ENCODE measurements around the gene CHPF.
A peak's percentile ranks its signal among the peaks of the same experiment; 100 is the strongest.

CHPF gene

DNA sequence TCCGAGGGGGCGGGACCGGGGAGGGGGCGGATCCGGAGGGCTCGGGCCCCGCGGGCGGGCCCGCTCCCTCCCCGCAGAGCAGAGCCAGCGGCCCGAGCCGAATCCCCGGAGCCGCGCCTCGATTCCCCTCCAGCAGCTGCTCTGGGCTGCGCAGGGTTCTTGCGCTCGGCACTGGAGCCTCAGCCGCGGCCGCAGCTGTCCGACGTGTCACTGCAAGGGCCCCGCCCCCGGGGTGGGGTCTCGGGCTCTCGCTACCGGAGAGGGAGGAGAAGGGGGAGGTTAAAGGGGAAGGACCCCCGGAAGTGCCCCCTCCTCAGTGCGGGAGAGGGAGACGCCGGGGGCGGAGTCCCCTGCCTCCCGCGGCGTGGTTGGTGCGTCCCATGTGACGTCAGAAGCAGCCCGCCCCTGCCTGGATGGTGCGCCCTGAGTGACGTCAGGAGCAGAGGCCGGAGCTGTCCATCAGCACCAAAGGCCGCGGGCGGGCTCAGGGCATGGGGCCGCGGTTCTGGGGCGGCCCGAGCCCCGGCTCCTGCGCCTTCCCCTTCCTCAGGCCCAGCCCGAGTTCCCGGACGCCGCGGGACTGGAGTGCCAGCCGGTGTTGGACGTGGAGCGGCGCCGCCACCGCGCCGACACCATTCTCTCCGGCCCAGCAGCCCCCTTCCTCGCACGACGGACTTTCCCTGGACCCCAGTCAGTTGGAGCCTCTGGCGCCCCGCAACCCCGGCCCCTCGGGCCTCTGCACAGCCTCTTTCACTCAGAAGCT is at the start of gene CHPF, which contains the start of gene TMEM198 (continued):
- TF ChIP-seq ZNF518A (tag by site-specific recombination; conservative IDR thresholded peaks at IDR 0.05; ENCODE audit: low read depth) (0 out of 2 replicates have a peak, but pooled peaks have one; percentile 36), SETDB1 (IDR thresholded peaks at IDR 0.05; ENCODE audit: insufficient read length, low read length) (no peak), ZNF114 (tag by site-specific recombination; IDR thresholded peaks at IDR 0.05) (no peak), ZNF426 (tag by site-specific recombination; IDR thresholded peaks at IDR 0.05) (no peak), ZNF48 (tag by site-specific recombination; IDR thresholded peaks at IDR 0.05) (no peak), ZNF37A (tag by site-specific recombination; IDR thresholded peaks at IDR 0.05) (no peak), ZNF792 (tag by site-specific recombination; IDR thresholded peaks at IDR 0.05) (no peak), GLI4 (tag by site-specific recombination; IDR thresholded peaks at IDR 0.05) (no peak), ZNF585B (tag by site-specific recombination; IDR thresholded peaks at IDR 0.05) (no peak), OVOL3 (tag by site-specific recombination; IDR thresholded peaks at IDR 0.05) (no peak), ZNF138 (tag by site-specific recombination; IDR thresholded peaks at IDR 0.05; ENCODE audit: borderline replicate concordance) (no peak), ZNF146 (tag by site-specific recombination; IDR thresholded peaks at IDR 0.05) (no peak), ZSCAN4 (tag by site-specific recombination; IDR thresholded peaks at IDR 0.05) (no peak), ZNF248 (tag by site-specific recombination; IDR thresholded peaks at IDR 0.05) (no peak), ZFP69B (tag by site-specific recombination; IDR thresholded peaks at IDR 0.05) (0 out of 2 replicates have a peak, but pooled peaks have one; percentile 22), BCL11B (tag by site-specific recombination; IDR thresholded peaks at IDR 0.05; ENCODE audit: low read depth) (peak; percentile 84; the same call in 1 of the 2 replicates), REST (tag by site-specific recombination; IDR thresholded peaks at IDR 0.05) (peak; percentile 98), ZNF324 (tag by site-specific recombination; IDR thresholded peaks at IDR 0.05) (peak; percentile 32; the same call in 1 of the 2 replicates), ZNF341 (tag by site-specific recombination; IDR thresholded peaks at IDR 0.05; ENCODE audit: low read depth) (no peak), ZNF664 (tag by site-specific recombination; IDR thresholded peaks at IDR 0.05) (no peak), ZNF629 (tag by site-specific recombination; IDR thresholded peaks at IDR 0.05) (peak; percentile 99), SP2 (tag by site-specific recombination; IDR thresholded peaks at IDR 0.05) (peak; percentile 91)
- TF ChIP-seq, protein P1, sequence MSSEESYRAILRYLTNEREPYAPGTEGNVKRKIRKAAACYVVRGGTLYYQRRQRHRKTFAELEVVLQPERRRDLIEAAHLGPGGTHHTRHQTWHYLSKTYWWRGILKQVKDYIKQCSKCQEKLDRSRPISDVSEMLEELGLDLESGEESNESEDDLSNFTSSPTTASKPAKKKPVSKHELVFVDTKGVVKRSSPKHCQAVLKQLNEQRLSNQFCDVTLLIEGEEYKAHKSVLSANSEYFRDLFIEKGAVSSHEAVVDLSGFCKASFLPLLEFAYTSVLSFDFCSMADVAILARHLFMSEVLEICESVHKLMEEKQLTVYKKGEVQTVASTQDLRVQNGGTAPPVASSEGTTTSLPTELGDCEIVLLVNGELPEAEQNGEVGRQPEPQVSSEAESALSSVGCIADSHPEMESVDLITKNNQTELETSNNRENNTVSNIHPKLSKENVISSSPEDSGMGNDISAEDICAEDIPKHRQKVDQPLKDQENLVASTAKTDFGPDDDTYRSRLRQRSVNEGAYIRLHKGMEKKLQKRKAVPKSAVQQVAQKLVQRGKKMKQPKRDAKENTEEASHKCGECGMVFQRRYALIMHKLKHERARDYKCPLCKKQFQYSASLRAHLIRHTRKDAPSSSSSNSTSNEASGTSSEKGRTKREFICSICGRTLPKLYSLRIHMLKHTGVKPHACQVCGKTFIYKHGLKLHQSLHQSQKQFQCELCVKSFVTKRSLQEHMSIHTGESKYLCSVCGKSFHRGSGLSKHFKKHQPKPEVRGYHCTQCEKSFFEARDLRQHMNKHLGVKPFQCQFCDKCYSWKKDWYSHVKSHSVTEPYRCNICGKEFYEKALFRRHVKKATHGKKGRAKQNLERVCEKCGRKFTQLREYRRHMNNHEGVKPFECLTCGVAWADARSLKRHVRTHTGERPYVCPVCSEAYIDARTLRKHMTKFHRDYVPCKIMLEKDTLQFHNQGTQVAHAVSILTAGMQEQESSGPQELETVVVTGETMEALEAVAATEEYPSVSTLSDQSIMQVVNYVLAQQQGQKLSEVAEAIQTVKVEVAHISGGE (tag by site-specific recombination; conservative IDR thresholded peaks at IDR 0.05; ENCODE audit: low read depth): peak; percentile 96
- TF ChIP-seq, protein P2, sequence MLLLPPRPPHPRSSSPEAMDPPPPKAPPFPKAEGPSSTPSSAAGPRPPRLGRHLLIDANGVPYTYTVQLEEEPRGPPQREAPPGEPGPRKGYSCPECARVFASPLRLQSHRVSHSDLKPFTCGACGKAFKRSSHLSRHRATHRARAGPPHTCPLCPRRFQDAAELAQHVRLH (tag by site-specific recombination; IDR thresholded peaks at IDR 0.05): no peak
- TF ChIP-seq, protein P3, sequence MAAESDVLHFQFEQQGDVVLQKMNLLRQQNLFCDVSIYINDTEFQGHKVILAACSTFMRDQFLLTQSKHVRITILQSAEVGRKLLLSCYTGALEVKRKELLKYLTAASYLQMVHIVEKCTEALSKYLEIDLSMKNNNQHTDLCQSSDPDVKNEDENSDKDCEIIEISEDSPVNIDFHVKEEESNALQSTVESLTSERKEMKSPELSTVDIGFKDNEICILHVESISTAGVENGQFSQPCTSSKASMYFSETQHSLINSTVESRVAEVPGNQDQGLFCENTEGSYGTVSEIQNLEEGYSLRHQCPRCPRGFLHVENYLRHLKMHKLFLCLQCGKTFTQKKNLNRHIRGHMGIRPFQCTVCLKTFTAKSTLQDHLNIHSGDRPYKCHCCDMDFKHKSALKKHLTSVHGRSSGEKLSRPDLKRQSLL (tag by site-specific recombination; IDR thresholded peaks at IDR 0.05): peak; percentile 94

Data from HEK293 (cell line).